Measurements from ENCODE around the gene PRKN. TPM values are rescaled to one million over a fixed set of nuclear protein-coding genes. Genes with fewer than 3 reads are reported as not detected.

Gene PRKN
- total RNA-seq, 1 donor from 2014 or later: 7.0 TPM

DNA sequence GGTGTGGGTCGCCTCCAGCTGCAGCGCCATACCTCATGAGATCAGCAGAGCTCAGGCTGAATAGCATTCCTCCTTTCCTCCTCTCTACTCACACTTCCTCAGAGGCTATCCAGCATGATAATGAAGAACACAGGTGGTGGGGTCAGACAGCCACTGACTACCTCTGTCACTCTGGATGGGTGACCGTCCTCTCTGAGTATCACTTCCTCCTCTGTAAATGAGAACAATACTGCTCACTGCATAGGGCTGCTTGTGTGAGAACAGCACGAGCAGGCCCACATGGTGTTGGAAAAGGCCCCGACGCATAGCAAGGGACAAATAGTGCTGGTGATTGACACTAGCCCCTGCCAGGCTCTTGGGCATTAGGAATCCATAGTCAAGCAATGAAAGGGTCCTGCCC is 239.1 kb downstream of the PRKN start:
- peaks cover 2% of the 10 kb centered on the region for H3K27me3 Mint-ChIP-seq (ENCODE audit: unreplicated experiment)
- no peaks in the 10 kb centered on the region for H3K36me3 Mint-ChIP-seq (ENCODE audit: unreplicated experiment)
- H3K9me3 Mint-ChIP-seq (ENCODE audit: unreplicated experiment): peaks cover 4% of the 10 kb centered on the region
- DNase-seq: no peak
- H3K27ac Mint-ChIP-seq (ENCODE audit: unreplicated experiment): no peak overlapping the region
- no peaks in the 10 kb centered on the region for H3K4me1 Mint-ChIP-seq (ENCODE audit: low read depth, unreplicated experiment)
- H3K4me3 Mint-ChIP-seq (ENCODE audit: unreplicated experiment): no peak overlapping the region
- TF ChIP-seq, protein P1, sequence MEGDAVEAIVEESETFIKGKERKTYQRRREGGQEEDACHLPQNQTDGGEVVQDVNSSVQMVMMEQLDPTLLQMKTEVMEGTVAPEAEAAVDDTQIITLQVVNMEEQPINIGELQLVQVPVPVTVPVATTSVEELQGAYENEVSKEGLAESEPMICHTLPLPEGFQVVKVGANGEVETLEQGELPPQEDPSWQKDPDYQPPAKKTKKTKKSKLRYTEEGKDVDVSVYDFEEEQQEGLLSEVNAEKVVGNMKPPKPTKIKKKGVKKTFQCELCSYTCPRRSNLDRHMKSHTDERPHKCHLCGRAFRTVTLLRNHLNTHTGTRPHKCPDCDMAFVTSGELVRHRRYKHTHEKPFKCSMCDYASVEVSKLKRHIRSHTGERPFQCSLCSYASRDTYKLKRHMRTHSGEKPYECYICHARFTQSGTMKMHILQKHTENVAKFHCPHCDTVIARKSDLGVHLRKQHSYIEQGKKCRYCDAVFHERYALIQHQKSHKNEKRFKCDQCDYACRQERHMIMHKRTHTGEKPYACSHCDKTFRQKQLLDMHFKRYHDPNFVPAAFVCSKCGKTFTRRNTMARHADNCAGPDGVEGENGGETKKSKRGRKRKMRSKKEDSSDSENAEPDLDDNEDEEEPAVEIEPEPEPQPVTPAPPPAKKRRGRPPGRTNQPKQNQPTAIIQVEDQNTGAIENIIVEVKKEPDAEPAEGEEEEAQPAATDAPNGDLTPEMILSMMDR (IDR thresholded peaks at IDR 0.05; ENCODE audit: partially characterized antibody, unreplicated experiment): no peak

DNA sequence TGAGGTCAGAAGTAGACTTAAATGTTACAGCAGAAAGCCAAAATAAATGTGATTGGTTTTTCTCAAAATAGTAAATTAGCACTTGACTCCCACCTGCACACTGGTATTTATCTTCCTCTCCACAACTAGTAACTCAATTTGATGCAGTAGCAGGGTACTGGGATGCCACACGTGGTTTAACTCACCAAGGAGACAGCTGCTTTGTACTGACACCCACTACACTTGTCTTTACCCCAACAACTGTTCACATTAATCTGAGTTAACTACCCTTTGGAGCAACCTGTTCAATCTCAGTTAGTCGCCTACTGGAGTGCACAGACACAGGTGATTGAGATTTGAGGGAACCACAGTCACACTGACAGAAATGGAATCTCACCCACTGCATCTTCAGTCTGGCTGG is 242.1 kb downstream of the PRKN start:
- H3K4me1 Mint-ChIP-seq (ENCODE audit: low read depth, unreplicated experiment): no peaks in the 10 kb centered on the region
- DNase-seq: no peak

DNA sequence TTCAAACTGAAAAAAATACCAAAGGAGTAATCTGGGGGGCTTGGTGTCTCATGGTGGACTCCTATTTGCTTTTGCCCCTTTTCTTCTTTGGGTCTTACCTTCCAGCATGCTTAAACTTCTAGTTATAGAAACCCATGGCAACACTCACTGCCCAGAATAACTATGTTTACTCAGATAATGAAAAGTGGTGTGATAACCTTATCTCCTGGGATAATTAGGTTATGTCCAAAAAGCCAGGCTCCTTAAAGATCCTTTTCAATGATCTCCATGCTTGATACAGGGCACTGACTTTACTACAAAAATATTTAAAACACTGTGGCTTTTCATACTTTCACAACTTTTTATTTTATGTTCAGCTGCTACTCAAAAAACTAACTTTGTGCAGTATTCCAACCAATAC is 245.6 kb downstream of the PRKN start:
- TF ChIP-seq, protein P1 (IDR thresholded peaks at IDR 0.05; ENCODE audit: partially characterized antibody, unreplicated experiment): no peak
- Mint-ChIP-seq H3K4me3 (ENCODE audit: unreplicated experiment) (no peak overlapping the region), H3K27me3 (ENCODE audit: unreplicated experiment) (no peaks in the 10 kb centered on the region), H3K4me1 (ENCODE audit: low read depth, unreplicated experiment) (no peaks in the 10 kb centered on the region), H3K9me3 (ENCODE audit: unreplicated experiment) (no peaks in the 10 kb centered on the region), H3K36me3 (ENCODE audit: unreplicated experiment) (no peaks in the 10 kb centered on the region), H3K27ac (ENCODE audit: unreplicated experiment) (no peak overlapping the region)
- no peak for DNase-seq

More for the DNA sequence above, 242.1 kb downstream of the PRKN start:
- TF ChIP-seq, protein P1 (IDR thresholded peaks at IDR 0.05; ENCODE audit: partially characterized antibody, unreplicated experiment): no peak
- Mint-ChIP-seq H3K4me3 (ENCODE audit: unreplicated experiment) (no peak overlapping the region), H3K36me3 (ENCODE audit: unreplicated experiment) (no peaks in the 10 kb centered on the region), H3K27me3 (ENCODE audit: unreplicated experiment) (no peaks in the 10 kb centered on the region), H3K9me3 (ENCODE audit: unreplicated experiment) (peaks cover 2% of the 10 kb centered on the region), H3K27ac (ENCODE audit: unreplicated experiment) (no peak overlapping the region)

DNA sequence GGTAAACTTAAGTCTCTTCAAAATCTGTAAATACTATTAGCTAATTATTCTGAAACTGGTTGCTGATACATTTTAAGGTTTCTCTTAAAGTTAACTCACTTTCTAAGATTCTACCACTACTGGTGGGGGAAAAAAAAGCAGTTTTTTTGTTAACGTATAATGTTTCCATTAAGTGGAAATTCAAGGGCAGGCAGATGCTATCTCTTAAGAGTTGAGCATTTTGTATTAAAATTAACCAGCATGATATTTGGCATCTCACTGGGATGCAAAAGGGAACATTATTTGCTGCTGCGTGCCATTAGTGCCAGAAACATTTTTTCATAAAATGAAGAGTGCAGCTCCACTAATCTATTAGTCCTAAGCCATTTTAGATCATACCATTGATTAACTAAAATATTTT is 246.2 kb downstream of the PRKN start:
- Mint-ChIP-seq H3K9me3 (ENCODE audit: unreplicated experiment) (no peaks in the 10 kb centered on the region), H3K27ac (ENCODE audit: unreplicated experiment) (no peak overlapping the region), H3K4me3 (ENCODE audit: unreplicated experiment) (no peak overlapping the region), H3K27me3 (ENCODE audit: unreplicated experiment) (no peaks in the 10 kb centered on the region), H3K36me3 (ENCODE audit: unreplicated experiment) (no peaks in the 10 kb centered on the region), H3K4me1 (ENCODE audit: low read depth, unreplicated experiment) (no peaks in the 10 kb centered on the region)
- TF ChIP-seq, protein P1 (IDR thresholded peaks at IDR 0.05; ENCODE audit: partially characterized antibody, unreplicated experiment): no peak
- DNase-seq: no peak

DNA sequence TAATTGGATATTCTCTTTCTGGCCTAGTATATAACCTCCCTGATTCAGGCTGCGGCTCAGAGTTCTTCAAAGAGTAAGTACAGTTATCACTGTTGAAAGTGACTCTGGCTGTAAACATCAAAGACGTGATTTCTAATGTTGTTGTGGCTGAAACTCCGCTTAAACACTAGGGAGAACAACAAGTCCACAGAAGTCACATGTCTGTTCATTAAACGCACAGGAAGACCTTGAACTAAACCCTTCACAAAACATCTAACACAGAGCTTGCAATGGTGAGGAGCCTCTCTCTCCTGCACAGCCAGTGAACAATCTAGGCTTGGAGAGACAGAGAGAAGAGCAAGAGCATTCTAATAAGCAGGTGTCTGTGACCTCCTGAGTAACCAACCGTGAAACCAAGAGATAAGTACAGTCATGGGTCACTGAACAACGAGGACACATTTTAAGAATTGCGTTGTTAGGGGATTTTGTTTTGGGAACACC is 249.3 kb downstream of the PRKN start:
- Mint-ChIP-seq H3K36me3 (ENCODE audit: unreplicated experiment) (no peaks in the 10 kb centered on the region), H3K27ac (ENCODE audit: unreplicated experiment) (no peak overlapping the region), H3K27me3 (ENCODE audit: unreplicated experiment) (no peaks in the 10 kb centered on the region), H3K4me3 (ENCODE audit: unreplicated experiment) (no peak overlapping the region), H3K9me3 (ENCODE audit: unreplicated experiment) (no peaks in the 10 kb centered on the region), H3K4me1 (ENCODE audit: low read depth, unreplicated experiment) (no peaks in the 10 kb centered on the region)
- TF ChIP-seq, protein P1 (IDR thresholded peaks at IDR 0.05; ENCODE audit: partially characterized antibody, unreplicated experiment): no peak
- DNase-seq: no peak
